ENCODE data around the gene PCDHGC3. TPM values are rescaled to one million over a fixed set of nuclear protein-coding genes. Genes with fewer than 3 reads are reported as not detected.
"Not testable (repeated sequence)": the region's sequence is repeated elsewhere in the genome, so short reads cannot be mapped to it uniquely, and the experiment has no call there.

Gene PCDHGC3
- under 1 TPM in 1 of 2 experiments, not detected in 1; 0.33 TPM for total RNA-seq

GRCh38 chr5:141475625-141476131, at the start of gene PCDHGC3:
Gene PCDHGC3 (plus strand): TSS chr5:141475966. CDS start chr5:141476117, 151 bp downstream.
- Mint-ChIP-seq H3K27ac (no peak within 1 kb of the TSS), H3K36me3 (no peaks in the 10 kb centered on the region), H3K4me1 (peaks cover 20% of the 10 kb centered on the region), H3K9me3 (no peaks in the 10 kb centered on the region), H3K4me3 (peak within 1 kb of the TSS; percentile 87), H3K27me3 (peaks cover 60% of the 10 kb centered on the region)
- peak; percentile 57 for DNase-seq

GRCh38 chr5:141427783-141428426, 47.9 kb upstream of the PCDHGC3 start:
- Mint-ChIP-seq H3K4me1 (peaks cover 6% of the 10 kb centered on the region), H3K27ac (no peak overlapping the region), H3K27me3 (peaks cover 82% of the 10 kb centered on the region), H3K36me3 (peaks cover 26% of the 10 kb centered on the region), H3K9me3 (peaks cover 28% of the 10 kb centered on the region), H3K4me3 (no peak overlapping the region)
- DNase-seq: no peak

- Mint-ChIP-seq H3K36me3 (peaks cover 26% of the 10 kb centered on the region), H3K27me3 (peaks cover 85% of the 10 kb centered on the region), H3K9me3 (peaks cover 28% of the 10 kb centered on the region), H3K27ac (no peak within 1 kb of the TSS), H3K4me1 (peaks cover 6% of the 10 kb centered on the region), H3K4me3 (peak within 1 kb of the TSS; percentile 44)
- DNase-seq: peak; percentile 38
These were observed 45.2 kb upstream of the PCDHGC3 start, which contains the start of gene PCDHGA12 for GRCh38 chr5:141430332-141431113. Gene PCDHGA12 (plus strand): TSS chr5:141430507. CDS start chr5:141430760, 253 bp downstream.

GRCh38 chr5:141431286-141431685, 44.5 kb upstream of the PCDHGC3 start:
- no peak for DNase-seq
- Mint-ChIP-seq H3K27ac (no peak overlapping the region), H3K36me3 (peaks cover 26% of the 10 kb centered on the region), H3K4me3 (peak overlapping the region; percentile 44), H3K27me3 (peaks cover 81% of the 10 kb centered on the region), H3K4me1 (peaks cover 6% of the 10 kb centered on the region), H3K9me3 (peaks cover 28% of the 10 kb centered on the region)

GRCh38 chr5:141432308-141432707, 43.5 kb upstream of the PCDHGC3 start:
- Mint-ChIP-seq H3K36me3 (peaks cover 26% of the 10 kb centered on the region), H3K9me3 (peaks cover 29% of the 10 kb centered on the region), H3K27me3 (peaks cover 75% of the 10 kb centered on the region)
- not testable (repeated sequence) for H3K4me3 Mint-ChIP-seq, H3K27ac Mint-ChIP-seq, H3K4me1 Mint-ChIP-seq, DNase-seq

GRCh38 chr5:141432726-141433125, 43.0 kb upstream of the PCDHGC3 start:
- not testable (repeated sequence) for DNase-seq, H3K4me3 Mint-ChIP-seq, H3K4me1 Mint-ChIP-seq, H3K27ac Mint-ChIP-seq
- H3K9me3 Mint-ChIP-seq: peaks cover 29% of the 10 kb centered on the region
- H3K27me3 Mint-ChIP-seq: peaks cover 73% of the 10 kb centered on the region
- peaks cover 26% of the 10 kb centered on the region for H3K36me3 Mint-ChIP-seq

GRCh38 chr5:141434006-141434405, 41.8 kb upstream of the PCDHGC3 start:
- peaks cover 25% of the 10 kb centered on the region for H3K9me3 Mint-ChIP-seq
- H3K4me3 Mint-ChIP-seq: no peak overlapping the region
- H3K27me3 Mint-ChIP-seq: peaks cover 64% of the 10 kb centered on the region
- no peak for DNase-seq
- peaks cover 6% of the 10 kb centered on the region for H3K4me1 Mint-ChIP-seq
- no peak overlapping the region for H3K27ac Mint-ChIP-seq
- H3K36me3 Mint-ChIP-seq: peaks cover 22% of the 10 kb centered on the region

GRCh38 chr5:141437221-141437620, 38.5 kb upstream of the PCDHGC3 start:
- Mint-ChIP-seq H3K9me3 (peaks cover 18% of the 10 kb centered on the region), H3K4me1 (no peaks in the 10 kb centered on the region), H3K4me3 (no peak overlapping the region), H3K36me3 (peaks cover 6% of the 10 kb centered on the region), H3K27me3 (peaks cover 44% of the 10 kb centered on the region), H3K27ac (no peak overlapping the region)
- DNase-seq: no peak

- Mint-ChIP-seq H3K27ac (no peak overlapping the region), H3K9me3 (peaks cover 10% of the 10 kb centered on the region), H3K4me3 (no peak overlapping the region), H3K27me3 (peaks cover 27% of the 10 kb centered on the region), H3K36me3 (no peaks in the 10 kb centered on the region), H3K4me1 (no peaks in the 10 kb centered on the region)
- no peak for DNase-seq
These were observed 36.2 kb upstream of the PCDHGC3 start for GRCh38 chr5:141439411-141440141.

GRCh38 chr5:141440341-141440740, 35.4 kb upstream of the PCDHGC3 start:
- Mint-ChIP-seq H3K27ac (no peak overlapping the region), H3K27me3 (peaks cover 23% of the 10 kb centered on the region), H3K36me3 (no peaks in the 10 kb centered on the region), H3K4me1 (no peaks in the 10 kb centered on the region), H3K9me3 (peaks cover 11% of the 10 kb centered on the region), H3K4me3 (no peak overlapping the region)
- DNase-seq: no peak

GRCh38 chr5:141441571-141442170, 34.1 kb upstream of the PCDHGC3 start:
- Mint-ChIP-seq H3K4me3 (no peak overlapping the region), H3K9me3 (peaks cover 10% of the 10 kb centered on the region)

GRCh38 chr5:141465351-141465750, 10.4 kb upstream of the PCDHGC3 start:
- Mint-ChIP-seq H3K9me3 (peaks cover 5% of the 10 kb centered on the region), H3K4me3 (no peak overlapping the region), H3K4me1 (no peaks in the 10 kb centered on the region), H3K27me3 (peaks cover 25% of the 10 kb centered on the region), H3K27ac (no peak overlapping the region), H3K36me3 (no peaks in the 10 kb centered on the region)
- DNase-seq: no peak

More at GRCh38 chr5:141441571-141442170, 34.1 kb upstream of the PCDHGC3 start:
- peaks cover 23% of the 10 kb centered on the region for H3K27me3 Mint-ChIP-seq
- H3K4me1 Mint-ChIP-seq: no peaks in the 10 kb centered on the region
- no peak for DNase-seq
- no peak overlapping the region for H3K27ac Mint-ChIP-seq
- H3K36me3 Mint-ChIP-seq: no peaks in the 10 kb centered on the region

- Mint-ChIP-seq H3K9me3 (no peaks in the 10 kb centered on the region), H3K4me3 (peak overlapping the region; percentile 87), H3K27me3 (peaks cover 66% of the 10 kb centered on the region), H3K27ac (no peak overlapping the region), H3K4me1 (peaks cover 20% of the 10 kb centered on the region), H3K36me3 (no peaks in the 10 kb centered on the region)
- no peak for DNase-seq
These were observed 556 bp downstream of the PCDHGC3 start for GRCh38 chr5:141476132-141476911.

GRCh38 chr5:141477044-141477575, 1.3 kb downstream of the PCDHGC3 start:
- Mint-ChIP-seq H3K27ac (no peak overlapping the region), H3K4me3 (peak overlapping the region; percentile 87), H3K4me1 (peaks cover 20% of the 10 kb centered on the region), H3K27me3 (peaks cover 72% of the 10 kb centered on the region), H3K9me3 (no peaks in the 10 kb centered on the region), H3K36me3 (no peaks in the 10 kb centered on the region)
- DNase-seq: no peak

All from activated naive CD8-positive, alpha-beta T cell treated with anti-CD3 and anti-CD28 coated beads for 36 hours (primary cell).